Measurements from ENCODE around the gene ARHGEF39. TPM values are rescaled to one million over a fixed set of nuclear protein-coding genes. Genes with fewer than 3 reads are reported as not detected.

The ARHGEF39 gene
- total RNA-seq (2014; rRNA removed; shearing (Covaris generic)), result 7.6 and 14.2 TPM in 2 replicates

- peak; percentile 82 for DNase-seq (ENCODE audit: low read depth)
These were observed at the start of gene ARHGEF39 for GRCh38 chr9:35664531-35665470. TSS of gene ARHGEF39 (minus strand) at chr9:35665195. CDS start at chr9:35665169, 26 bp downstream.

- DNase-seq (ENCODE audit: low read depth), result no peak
These were observed 49.1 kb upstream of the ARHGEF39 start for GRCh38 chr9:35714123-35714522.

- no peak for DNase-seq (ENCODE audit: low read depth)
These were observed 48.6 kb upstream of the ARHGEF39 start for GRCh38 chr9:35713578-35713977.

DNA sequence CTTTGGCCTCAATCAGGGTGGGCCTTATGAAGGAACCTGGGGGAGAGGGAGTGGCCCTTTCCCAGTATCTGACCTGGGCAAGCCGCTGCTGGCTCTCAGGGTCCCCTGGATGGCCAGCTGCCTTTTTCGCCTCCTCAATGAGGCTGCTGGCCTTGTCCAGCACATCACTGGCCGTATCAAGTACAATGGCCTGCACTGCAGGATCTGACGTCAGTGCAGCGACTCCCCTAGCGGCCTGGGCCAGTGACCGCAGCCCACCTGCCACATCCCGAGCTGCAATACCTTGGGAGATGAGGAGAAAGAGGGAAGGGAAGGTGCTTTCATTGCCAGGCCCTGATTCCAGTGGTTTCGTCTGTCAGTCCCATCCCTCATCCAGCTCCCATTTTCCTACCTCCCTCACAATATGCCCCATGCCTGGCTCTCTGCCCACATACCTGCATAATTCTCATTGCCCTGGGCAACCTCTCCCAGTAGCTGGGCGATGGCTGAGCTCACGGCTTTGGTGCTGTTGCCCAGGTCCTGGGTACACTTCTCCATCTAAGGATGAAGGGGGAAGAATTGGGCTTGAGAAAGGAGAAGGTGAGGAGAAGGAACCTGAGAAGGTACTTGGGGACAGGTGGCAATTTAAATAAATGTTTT, 47.9 kb upstream of the ARHGEF39 start:
- no peak for DNase-seq (ENCODE audit: low read depth)

DNA sequence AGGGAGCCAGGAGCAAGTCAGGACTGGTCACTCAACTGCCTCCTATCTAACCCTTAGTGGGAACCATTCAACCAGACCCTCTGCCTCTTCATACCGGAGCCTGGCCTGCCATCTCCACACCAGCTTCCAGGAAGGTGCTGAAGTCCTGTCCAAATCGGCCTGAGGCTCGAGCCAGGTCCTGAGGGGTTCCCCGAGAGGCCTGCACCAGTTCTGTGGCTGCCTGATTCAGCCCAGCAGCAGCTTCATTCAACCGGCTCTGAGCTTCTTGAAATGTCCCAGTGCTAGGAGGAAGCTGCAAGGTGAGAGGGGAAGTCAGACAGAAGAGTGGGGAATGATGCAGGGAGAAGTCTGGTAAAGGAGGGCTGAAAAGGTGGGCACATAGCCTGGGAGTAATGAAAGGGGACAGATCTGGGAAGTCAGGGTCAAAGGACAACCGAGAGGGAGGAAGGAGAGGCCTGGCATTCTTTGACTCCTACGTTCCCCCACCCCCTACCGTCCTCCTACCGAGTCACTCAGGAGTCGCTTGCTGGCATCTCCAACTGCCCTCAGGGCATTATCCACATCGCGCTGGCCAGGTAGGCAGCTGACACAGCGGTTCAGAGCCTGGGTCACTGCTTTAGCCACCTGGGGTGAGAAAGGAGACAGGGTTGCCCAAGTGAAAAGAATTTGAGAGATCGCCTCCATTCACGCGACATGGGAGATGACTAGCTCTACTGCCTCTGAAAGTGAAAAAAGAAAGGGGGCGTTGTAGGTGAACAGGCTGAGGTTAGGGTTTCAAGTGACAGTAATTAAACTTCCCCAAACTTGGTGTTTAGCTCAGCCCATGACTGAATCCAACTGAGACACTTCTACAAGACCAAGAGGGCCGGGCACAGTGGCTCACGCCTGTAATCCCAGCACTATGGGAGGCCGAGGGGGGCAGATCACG, 46.8 kb upstream of the ARHGEF39 start:
- no peak for DNase-seq (ENCODE audit: low read depth)

DNA sequence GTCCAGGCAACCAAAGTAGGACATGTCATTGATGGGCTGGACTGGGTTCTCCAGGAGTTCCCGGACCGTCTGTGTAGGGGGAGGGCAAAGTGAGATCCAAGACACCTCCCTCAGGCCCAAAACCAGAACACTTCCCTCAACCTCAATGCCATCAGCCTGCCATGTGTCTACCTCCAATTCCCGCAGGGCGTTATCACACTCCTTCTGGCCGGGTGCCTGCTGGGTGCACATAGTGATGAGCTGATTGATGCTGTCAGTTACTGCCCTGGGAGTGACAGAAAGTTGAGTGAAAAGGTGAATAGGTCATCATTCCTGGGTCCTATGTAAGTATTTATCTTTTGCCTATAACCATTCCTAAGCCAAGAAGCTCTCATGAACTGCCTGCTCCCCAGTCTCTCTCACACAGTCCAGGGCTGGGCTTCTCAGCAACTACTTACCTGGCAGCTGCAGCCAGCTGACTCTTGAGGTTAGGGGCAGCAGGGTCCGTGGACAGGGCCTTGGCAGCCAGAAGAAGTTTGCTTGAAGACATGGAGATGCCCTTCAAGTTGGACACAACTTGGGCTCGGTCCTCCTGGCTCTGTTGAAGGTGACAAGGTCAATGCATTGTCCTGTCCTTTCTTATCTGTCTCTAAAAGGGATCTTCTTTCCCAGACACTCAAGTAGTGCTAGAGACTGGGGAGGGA, 46.0 kb upstream of the ARHGEF39 start:
- DNase-seq (ENCODE audit: low read depth), result no peak

DNA sequence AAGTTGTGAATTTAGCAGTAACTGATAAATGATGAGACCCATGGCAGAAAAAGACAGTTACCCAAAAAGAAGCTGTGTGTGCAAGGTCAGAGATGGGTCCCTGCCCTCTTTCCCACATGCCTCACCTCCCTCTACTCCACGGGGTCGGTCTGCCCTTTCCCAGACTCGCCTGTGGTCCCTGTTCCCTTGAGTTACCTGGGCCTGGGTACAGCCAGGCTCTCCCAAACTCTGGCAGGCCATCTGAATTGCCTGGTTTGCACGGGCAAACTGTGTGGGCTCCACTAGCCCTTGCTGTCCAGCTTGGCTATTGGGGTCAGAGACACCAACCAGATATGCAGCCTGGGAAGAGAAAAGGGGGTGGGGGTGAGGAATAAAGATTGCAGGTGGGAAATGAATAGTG, 43.2 kb upstream of the ARHGEF39 start:
- no peak for DNase-seq (ENCODE audit: low read depth)

DNA sequence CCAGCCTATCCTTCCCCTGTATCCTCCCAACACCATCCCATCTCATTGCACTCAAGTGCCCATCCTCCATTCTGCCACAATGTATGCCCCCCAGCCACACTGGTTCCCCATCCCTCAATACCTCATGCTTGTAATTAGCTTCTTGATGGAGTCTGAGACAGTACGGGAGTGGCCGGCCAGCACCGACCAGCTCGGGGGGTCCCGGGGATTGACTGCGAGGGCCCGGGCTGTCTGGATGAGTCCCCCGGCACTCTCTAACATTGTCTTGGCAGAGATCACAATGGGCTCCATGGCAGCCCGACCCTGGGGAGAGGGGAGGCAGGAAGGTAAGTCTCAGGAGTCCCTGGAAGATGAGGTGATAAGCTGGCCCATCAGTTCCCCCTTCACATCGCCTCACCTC, 42.0 kb upstream of the ARHGEF39 start:
- no peak for DNase-seq (ENCODE audit: low read depth)

- no peak for DNase-seq (ENCODE audit: low read depth)
These were observed 40.9 kb upstream of the ARHGEF39 start for GRCh38 chr9:35705836-35706430.

DNA sequence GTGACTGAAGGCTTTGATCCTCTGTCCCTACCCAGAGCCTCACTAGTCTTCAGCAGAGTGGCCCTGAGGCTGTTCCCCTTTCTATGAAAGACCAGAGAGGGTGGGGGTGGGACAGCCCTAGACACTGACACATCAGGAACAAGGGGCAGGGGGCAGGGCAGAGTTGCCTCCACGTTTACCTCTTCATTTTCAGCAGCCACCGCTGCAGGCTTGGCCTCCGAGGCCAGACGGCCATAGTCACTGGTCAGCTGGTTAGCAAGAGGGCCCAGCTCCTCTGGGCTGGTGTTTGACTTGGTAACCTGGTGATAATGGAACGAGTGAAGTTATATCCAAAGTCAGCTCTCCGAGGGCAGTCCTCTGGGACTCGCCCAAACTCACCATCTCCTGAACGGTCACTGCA, 40.4 kb upstream of the ARHGEF39 start:
- no peak for DNase-seq (ENCODE audit: low read depth)

- no peak for DNase-seq (ENCODE audit: low read depth)
These were observed 39.1 kb upstream of the ARHGEF39 start for GRCh38 chr9:35703906-35704672.

GRCh38 chr9:35702696-35703095, 37.7 kb upstream of the ARHGEF39 start:
- DNase-seq (ENCODE audit: low read depth), result no peak

GRCh38 chr9:35700942-35701341, 35.9 kb upstream of the ARHGEF39 start:
- no peak for DNase-seq (ENCODE audit: low read depth)

DNA sequence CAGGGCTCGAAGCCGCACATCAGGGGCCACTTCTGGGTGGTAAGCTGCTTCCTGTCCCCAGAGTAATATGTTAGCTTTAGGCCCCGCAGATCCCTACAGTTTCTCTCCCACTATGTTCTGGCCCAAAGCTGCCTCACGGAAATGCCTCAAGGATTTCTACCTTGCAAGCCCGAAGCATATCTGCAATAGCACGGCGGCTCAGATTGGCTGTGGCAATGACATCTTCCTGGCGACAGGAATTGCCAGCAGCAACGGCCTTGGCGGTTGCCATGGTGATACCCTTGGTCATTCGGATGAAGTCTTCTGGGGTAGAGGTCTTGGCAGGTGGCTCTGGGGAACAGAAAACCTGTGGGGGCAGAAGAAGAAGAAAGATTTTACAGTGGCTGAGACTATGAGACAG, 35.0 kb upstream of the ARHGEF39 start:
- no peak for DNase-seq (ENCODE audit: low read depth)

DNA sequence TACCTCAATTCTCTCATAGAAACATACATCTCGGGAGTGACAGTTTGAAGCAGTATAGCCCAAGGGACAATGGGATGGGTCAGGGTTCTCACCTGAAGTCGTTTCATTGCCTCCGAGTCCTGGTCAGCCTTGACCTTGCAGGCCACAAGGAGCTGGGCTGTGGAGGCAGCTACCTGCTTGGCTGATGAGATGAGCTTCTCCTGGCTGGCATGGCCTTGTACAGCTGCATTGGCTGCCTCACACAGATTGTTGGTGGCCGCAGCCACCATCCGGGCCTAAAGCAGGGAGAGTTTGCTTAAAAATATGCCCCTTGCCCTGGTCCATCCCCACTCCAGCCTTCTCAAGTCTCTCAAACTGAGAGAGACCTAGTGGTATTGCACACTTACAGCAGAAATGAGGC, 33.2 kb upstream of the ARHGEF39 start:
- no peak for DNase-seq (ENCODE audit: low read depth)

- DNase-seq (ENCODE audit: low read depth), result no peak
These were observed 32.5 kb upstream of the ARHGEF39 start for GRCh38 chr9:35697486-35697885.

GRCh38 chr9:35696520-35697215, 31.7 kb upstream of the ARHGEF39 start:
- peak; percentile 46 for DNase-seq (ENCODE audit: low read depth)

DNA sequence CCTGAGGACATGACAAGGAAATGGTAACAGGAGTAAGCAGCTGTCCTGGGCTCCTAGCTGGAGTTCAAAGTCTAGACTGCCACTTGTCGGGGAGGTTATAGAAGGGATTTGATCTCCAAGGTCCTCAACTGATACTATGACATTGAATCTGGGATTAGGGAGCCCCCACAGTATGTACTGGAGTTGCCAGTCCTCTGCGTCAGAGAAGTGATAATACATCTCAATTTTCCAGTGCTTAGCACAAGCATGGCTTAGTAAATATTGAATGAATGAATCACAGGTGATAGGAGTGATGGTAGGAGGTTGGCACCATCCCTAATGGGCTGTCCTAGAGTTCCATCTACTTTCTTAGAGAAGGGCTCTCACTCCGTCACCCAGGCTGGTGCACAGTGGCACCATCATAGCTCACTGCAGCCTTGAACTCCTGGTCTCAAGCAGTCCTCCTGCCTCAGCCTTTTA, 31.0 kb upstream of the ARHGEF39 start:
- no peak for DNase-seq (ENCODE audit: low read depth)

DNA sequence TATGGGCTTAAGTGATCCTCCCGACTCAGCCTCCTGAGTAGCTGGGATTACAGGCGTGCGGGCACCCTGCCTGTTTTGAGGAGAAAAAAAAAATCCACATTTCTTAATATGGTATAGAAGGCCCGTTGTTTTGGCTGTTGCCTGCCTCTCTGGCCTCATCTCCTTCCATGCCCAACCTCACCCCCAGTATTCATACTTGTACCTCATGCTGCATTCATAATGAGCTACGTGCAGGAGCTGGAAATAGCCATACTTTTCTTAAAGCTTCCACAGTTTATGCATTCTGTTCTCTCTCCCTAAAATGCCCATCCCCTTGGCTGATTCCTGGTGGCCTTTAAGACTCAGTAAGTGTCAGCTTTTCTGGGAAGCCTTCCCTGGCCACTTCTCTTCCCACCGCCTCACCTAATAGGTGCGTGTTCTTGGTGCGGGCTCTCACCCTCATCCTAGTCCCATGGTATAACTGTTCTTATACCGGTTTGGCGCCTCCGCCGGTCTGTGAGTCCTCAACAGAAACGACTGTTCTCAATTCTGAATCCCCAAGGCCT, 26.8 kb upstream of the ARHGEF39 start:
- DNase-seq (ENCODE audit: low read depth), result no peak

Measured in RPMI7951 (cell line).